Spinal cord (tissue), 10 donors: ENCODE measurements around the gene TMEM145. TPM values are rescaled to one million over a fixed set of nuclear protein-coding genes. Genes with fewer than 3 reads are reported as not detected.
"Not testable (repeated sequence)": the region's sequence is repeated elsewhere in the genome, so short reads cannot be mapped to it uniquely, and the experiment has no call there.

Source experiments
- DNase-seq, 6 donors: peaks; one replicate each; pipeline versions ENCODE4 v3.0.0 to v3.0.0-alpha.2; 2013 to 2015; ENCODE audit warnings: low spot score in 6 of 6, low read depth in 4 of 6
- H3K27ac ChIP-seq: one replicate; pipeline ENCODE4 v1.5.1; 2013; ENCODE audit warnings: low read depth, low read length, control low read depth
- H3K27me3 ChIP-seq: one replicate; pipeline ENCODE4 v1.6.1; 2013; ENCODE audit warnings: low read length; ENCODE audit not compliant: control insufficient read depth, insufficient read depth
- H3K36me3 ChIP-seq: one replicate; pipeline ENCODE4 v1.6.1; 2013; ENCODE audit warnings: low read length; ENCODE audit not compliant: control insufficient read depth, insufficient read depth
- H3K4me1 ChIP-seq: one replicate; pipeline ENCODE4 v1.6.1; 2013; ENCODE audit warnings: low read length; ENCODE audit not compliant: control insufficient read depth, insufficient read depth
- H3K4me3 ChIP-seq: one replicate; pipeline ENCODE4 v1.5.1; 2013; ENCODE audit warnings: low read depth, low read length, control low read depth
- H3K9me3 ChIP-seq: one replicate; pipeline ENCODE4 v1.6.1; 2013; ENCODE audit warnings: low read length; ENCODE audit not compliant: control insufficient read depth, insufficient read depth
- WGBS: methylation state at CpG from one replicate; pipeline ENCODE4 v1.1.5; 2013; ENCODE audit warnings: missing lambda C conversion rate; ENCODE audit not compliant: insufficient coverage; 5-methylcytosine and 5-hydroxymethylcytosine counted together
- polyA plus RNA-seq, 2 donors: library from polyadenylated mRNA; unstranded; fragments of 120-200 nt; gene quantifications; one replicate each; pipeline ENCODE4 v1.2.1, GENCODE V29; 2013; ENCODE audit not compliant: insufficient read length in 2 of 2
- total RNA-seq, 2 donors: library from RNA; depleted of rRNA in 1 of 2; stranded (reverse); fragments of 120-200 nt in 1 of 2; fragments of >200 nt in 1 of 2; gene quantifications; one replicate each; pipeline versions ENCODE4 v1.2.3 to v1.2.4, GENCODE V29; 2013 to 2014
- donor health status: healthy.

The TMEM145 gene
- total and polyA plus RNA-seq, 4 donors = 11.5 to 119 (median 69.0) TPM

DNA sequence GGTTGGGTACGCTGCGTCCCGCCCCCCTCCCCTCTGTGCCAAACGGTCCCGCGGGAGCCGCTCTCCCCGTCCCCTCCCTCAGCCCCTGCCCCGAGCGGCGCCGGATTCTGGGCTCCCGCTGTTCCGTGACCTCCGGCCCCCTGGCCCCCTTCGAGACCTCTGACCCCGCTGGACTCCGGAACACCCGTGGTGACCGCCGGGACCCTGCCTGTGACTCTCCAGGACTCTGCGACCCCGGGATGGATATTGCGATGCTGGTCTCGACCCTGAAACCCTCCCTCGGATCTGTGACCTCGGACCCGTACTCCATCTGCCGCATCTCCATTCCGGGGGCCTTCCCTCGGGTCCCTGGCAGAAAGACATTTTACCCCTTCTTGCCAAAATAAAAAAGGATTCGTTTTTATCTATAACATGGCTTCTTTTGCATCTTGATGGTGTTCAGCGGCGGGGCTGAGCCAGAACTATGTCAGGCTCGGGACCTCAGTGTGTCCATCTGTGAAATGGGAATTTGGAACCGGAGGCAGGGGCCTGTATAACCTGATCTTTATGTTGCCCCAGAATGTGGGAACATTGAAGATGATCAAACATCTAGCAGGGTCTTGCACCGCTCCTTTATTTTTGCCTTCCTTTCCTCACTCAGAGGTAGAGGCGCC is 11.7 kb downstream of the TMEM145 start:
- H3K27me3 ChIP-seq = peaks cover 19% of the 10 kb centered on the region
- H3K4me1 ChIP-seq = peaks cover 47% of the 10 kb centered on the region

DNA sequence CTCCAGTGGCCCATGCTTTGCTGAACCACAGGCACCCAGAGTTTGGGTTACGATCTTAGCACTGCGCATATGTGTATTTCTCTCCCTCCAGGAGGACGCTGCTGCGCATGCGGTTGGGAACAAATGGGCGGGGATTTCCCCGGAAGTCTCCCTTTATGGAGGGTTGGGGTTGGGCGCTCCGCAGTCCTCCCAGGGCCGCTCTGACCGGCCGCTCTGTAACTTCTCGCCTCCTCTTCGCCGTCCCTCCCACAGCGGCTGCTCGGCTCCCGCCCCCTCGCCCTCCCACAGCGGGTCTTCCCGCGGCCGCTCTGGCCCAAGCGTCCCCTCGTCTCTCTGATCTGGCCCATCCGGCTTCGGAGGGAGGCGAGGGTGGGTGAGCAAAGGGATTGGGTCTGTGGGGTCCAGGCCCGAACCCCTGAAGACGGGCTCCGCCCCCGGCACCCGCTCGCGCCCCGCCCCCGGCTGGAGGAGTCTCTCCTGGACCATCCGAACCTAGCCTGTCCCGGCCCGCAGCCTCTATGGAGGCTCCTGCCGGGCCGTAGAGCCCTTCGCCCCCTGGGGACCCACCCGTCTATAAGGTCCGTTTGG is 12.3 kb downstream of the TMEM145 start, which contains the start of gene MEGF8:
MEGF8 (plus strand) TSS at position 328 of the 588 bp plus-strand sequence. CDS start 609 bp downstream, outside the sequence.
- Histone ChIP-seq H3K4me3 (peak within 1 kb of the TSS; percentile 91), H3K4me1 (peaks cover 51% of the 10 kb centered on the region), H3K27me3 (peaks cover 19% of the 10 kb centered on the region), H3K27ac (peak within 1 kb of the TSS; percentile 64), H3K36me3 (peaks cover 18% of the 10 kb centered on the region), H3K9me3 (no peaks in the 10 kb centered on the region)
- 0% methylated on average over 45 of the region's 45 CpGs for WGBS
- peak; percentile 94 to 100 (median 98) for DNase-seq

More for the DNA sequence above, 11.7 kb downstream of the TMEM145 start:
- Histone ChIP-seq H3K9me3 (no peaks in the 10 kb centered on the region), H3K36me3 (peaks cover 19% of the 10 kb centered on the region), H3K27ac (no peak overlapping the region), H3K4me3 (peak overlapping the region; percentile 91)
- WGBS = 3% methylated on average over 31 of the region's 38 CpGs
- DNase-seq = no peak

DNA sequence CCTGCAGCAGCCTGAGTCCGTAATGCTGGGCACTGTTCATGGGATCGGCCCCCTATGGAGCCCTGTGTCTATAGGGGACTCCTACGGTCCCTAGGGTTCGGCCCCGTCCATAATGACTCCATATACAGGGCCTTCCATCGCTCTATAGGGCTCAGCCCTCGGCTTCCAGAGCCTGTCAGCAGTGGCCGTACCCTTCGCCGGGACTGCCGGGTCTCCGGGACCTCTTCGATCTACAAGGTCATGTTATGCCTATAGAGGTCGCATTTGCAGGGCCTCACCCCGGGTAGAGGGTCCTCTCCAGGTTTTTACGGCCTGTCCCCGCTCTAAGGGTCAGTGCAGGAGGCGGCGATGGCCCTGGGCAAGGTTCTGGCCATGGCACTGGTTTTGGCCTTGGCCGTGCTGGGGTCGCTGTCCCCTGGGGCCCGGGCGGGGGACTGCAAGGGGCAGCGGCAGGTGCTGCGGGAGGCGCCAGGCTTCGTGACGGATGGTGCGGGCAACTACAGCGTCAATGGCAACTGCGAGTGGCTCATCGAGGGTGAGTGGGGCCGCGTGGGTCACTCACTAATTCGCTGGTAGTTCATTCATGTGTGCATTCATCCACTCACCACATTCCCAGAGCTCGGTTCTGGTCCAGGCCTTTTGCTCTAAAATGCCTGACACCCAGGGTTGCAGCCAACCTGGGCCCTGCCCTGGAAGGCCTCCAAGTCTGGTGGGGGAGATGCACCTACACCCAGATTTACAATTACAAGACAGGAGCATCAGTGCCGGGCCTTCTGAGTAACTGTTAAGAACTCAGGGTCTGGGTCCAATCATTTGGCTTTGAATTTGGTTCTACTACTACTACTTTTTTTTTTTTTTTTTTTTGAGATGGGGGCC is 13.0 kb downstream of the TMEM145 start:
- H3K4me1 ChIP-seq = peaks cover 58% of the 10 kb centered on the region
- H3K36me3 ChIP-seq = peaks cover 12% of the 10 kb centered on the region
- H3K9me3 ChIP-seq = no peaks in the 10 kb centered on the region
- WGBS = under 1% methylated on average over 36 of the region's 37 CpGs
- DNase-seq = no peak
- peak overlapping the region; percentile 64 for H3K27ac ChIP-seq
- peaks cover 19% of the 10 kb centered on the region for H3K27me3 ChIP-seq
- H3K4me3 ChIP-seq = peak overlapping the region; percentile 91

DNA sequence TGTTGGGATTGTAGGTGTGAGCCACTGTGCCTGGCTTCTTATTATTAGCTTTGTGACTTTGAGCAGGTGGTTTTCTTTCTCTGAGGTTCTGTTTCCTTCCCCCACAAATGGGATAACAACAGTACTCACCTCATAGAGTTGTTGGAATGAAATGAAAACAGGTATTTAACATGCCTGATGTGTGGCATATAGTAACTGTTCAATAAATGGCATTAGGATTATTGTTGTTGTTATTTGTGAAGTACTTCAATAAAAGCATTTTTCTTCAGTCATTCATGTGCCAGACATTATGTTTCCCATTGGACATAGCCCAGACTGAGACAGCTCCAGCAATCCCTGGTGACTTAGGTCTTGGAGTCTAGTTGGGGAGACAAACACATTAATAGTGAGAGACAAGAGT is 13.9 kb downstream of the TMEM145 start:
- no peak overlapping the region for H3K4me3 ChIP-seq

DNA sequence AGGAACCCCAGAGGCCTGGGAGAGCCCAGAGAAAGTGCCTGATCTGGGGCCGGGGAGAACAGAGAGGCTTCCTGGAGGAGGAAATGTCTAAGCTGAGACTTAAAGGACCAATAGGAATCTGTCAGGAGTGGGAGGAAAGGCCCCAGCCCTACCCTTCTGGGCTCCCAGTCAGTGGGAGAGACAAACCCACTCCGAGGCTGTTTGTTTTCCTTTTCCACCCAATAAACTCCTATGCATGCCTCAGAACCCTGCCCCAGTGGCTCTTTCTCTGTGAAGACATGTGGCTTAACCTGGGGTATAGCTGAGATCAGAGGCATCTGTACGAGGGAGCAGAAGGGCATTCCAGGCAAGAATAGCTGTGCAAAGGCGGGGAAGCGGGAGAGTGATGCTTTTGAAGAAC is 14.3 kb downstream of the TMEM145 start:
- WGBS = 96% methylated on average over 4 of the region's 5 CpGs
- peaks cover 12% of the 10 kb centered on the region for H3K36me3 ChIP-seq
- no peak overlapping the region for H3K27ac ChIP-seq
- H3K9me3 ChIP-seq = no peaks in the 10 kb centered on the region
- peaks cover 19% of the 10 kb centered on the region for H3K27me3 ChIP-seq
- H3K4me1 ChIP-seq = peaks cover 60% of the 10 kb centered on the region
- no peak for DNase-seq
- no peak overlapping the region for H3K4me3 ChIP-seq

More for the DNA sequence above, 13.9 kb downstream of the TMEM145 start:
- H3K4me1 ChIP-seq = peaks cover 60% of the 10 kb centered on the region
- no peak for DNase-seq
- H3K27me3 ChIP-seq = peaks cover 19% of the 10 kb centered on the region
- no peak overlapping the region for H3K27ac ChIP-seq
- H3K9me3 ChIP-seq = no peaks in the 10 kb centered on the region
- H3K36me3 ChIP-seq = peaks cover 9% of the 10 kb centered on the region

DNA sequence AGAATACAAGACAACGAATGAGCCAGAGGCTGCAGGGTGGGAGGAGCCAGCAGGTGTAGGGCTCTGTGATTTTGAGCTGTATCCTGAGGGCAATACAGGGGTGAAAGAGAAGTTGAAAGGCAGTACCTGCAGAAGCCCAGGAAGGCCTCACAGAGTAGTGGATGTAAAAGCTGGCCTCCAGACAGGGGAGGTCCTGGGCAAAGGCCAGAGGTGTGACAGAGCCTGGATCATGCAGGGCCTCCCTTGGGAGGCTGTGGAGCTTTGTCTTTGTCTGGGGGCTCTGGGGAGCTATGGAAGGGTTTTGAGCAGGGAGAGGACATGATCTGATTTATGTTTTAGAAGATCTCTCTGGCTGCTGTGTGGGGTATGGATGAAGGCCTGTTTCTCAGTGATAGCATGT is 15.0 kb downstream of the TMEM145 start:
- no peak overlapping the region for H3K4me3 ChIP-seq
- peaks cover 16% of the 10 kb centered on the region for H3K27me3 ChIP-seq
- DNase-seq = no peak
- peaks cover 15% of the 10 kb centered on the region for H3K36me3 ChIP-seq
- H3K4me1 ChIP-seq = peaks cover 60% of the 10 kb centered on the region
- no peaks in the 10 kb centered on the region for H3K9me3 ChIP-seq
- WGBS = 40% methylated on average over 1 of the region's 1 CpG
- H3K27ac ChIP-seq = no peak overlapping the region

DNA sequence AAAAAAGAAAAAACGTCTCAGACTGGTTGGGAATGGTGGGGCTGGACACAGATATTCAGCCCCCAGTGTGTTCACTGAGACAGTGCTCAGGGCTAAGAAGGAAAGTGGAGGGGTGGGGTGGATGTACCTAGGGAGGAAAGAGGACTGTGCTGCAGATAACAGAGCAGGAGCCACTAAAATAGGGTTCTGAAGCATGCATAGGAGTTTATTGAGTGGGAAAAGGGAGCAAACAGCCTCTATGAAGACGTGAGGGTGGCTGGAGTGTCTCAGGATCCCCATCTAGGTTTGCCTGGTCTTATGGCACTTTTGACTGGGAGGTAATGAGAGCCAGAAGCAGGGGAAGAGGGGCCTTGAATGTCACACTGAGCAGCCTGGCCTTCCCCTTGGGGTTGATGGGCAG is 15.7 kb downstream of the TMEM145 start:
- Histone ChIP-seq H3K27ac (no peak overlapping the region), H3K4me3 (no peak overlapping the region), H3K27me3 (peaks cover 11% of the 10 kb centered on the region), H3K9me3 (no peaks in the 10 kb centered on the region), H3K4me1 (peaks cover 62% of the 10 kb centered on the region), H3K36me3 (peaks cover 18% of the 10 kb centered on the region)
- WGBS = 83% methylated on average over 2 of the region's 2 CpGs
- DNase-seq = no peak

DNA sequence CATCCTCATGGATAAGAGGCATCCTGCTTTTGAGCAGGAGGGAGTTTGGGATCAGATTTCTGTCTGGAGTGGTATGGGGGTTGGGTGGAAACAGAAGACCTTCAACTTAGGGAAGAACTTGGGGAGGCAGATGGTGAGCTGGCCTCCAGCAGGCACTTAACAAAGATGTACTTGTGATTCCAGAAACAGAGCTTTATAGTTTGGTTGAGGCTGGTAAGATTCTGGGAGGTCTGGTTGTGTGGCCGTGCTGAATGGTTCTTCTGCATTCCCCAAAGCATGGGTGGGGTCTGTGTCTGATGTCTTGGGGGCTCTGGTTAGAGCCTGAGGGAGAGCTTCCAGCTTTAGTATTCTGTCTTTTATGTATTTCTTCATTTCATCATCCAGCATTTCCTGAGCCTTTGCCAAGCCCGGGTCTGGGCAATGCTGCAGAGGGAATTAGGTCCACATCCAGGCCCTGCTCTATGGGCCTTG is 17.2 kb downstream of the TMEM145 start:
- WGBS = 36% methylated on average over 2 of the region's 2 CpGs
- peak overlapping the region; percentile 36 for H3K27ac ChIP-seq

DNA sequence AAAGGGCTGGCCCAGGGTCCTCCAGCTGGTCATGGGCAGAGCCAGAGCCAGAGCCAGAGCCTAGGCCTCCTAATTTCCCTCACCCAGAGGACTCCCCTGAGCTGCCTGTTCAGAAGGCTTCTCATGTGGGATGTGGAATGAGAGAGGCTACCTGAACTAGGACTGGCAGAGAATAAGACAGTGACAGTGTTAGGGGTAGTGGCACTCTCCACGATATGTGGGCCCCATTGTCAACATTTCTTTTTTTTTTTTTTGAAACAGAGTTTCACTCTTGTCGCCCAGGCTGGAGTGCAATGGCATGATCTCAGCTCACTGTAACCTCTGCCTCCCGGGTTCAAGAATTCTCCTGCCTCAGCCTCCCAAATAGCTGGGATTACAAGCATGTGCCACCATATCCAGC is 18.2 kb downstream of the TMEM145 start:
- H3K27ac ChIP-seq = peak overlapping the region; percentile 36
- H3K9me3 ChIP-seq, H3K27me3 ChIP-seq, DNase-seq, H3K4me3 ChIP-seq: not testable (repeated sequence)
- 57% methylated on average over 1 of the region's 3 CpGs for WGBS
- H3K4me1 ChIP-seq = peaks cover 52% of the 10 kb centered on the region
- H3K36me3 ChIP-seq = peaks cover 42% of the 10 kb centered on the region

More for the DNA sequence above, 17.2 kb downstream of the TMEM145 start:
- peaks cover 32% of the 10 kb centered on the region for H3K36me3 ChIP-seq
- no peaks in the 10 kb centered on the region for H3K9me3 ChIP-seq
- DNase-seq = peak in 1 of 6 donors; percentile 34
- H3K4me1 ChIP-seq = peaks cover 58% of the 10 kb centered on the region
- no peaks in the 10 kb centered on the region for H3K27me3 ChIP-seq
- no peak overlapping the region for H3K4me3 ChIP-seq
